Activated T-cell treated with anti-CD3 and anti-CD28 coated beads for 4 hours (primary cell): ENCODE measurements around the gene MEF2D.

Source experiments
- DNase-seq: peaks from one replicate; pipeline ENCODE4 v3.0.0-alpha.2; 2020

Gene MEF2D

DNA sequence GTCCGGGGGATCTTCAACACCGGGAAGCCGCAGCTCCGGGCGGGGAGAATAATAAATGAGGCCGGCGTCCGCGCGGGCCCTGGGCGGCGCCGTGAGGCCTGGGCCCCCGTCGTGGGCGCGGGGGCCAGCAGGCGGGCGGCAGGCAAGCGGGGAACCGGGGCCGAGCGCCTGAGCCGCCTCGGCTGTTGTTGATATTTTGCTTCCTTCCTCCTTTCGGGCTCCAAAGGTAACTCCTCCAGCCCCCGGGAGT lies at the start of gene MEF2D:
Gene MEF2D (minus strand): TSS at position 233 of the 250 bp plus-strand sequence. CDS start 17,483 bp downstream, outside the sequence.
- DNase-seq, result no peak

DNA sequence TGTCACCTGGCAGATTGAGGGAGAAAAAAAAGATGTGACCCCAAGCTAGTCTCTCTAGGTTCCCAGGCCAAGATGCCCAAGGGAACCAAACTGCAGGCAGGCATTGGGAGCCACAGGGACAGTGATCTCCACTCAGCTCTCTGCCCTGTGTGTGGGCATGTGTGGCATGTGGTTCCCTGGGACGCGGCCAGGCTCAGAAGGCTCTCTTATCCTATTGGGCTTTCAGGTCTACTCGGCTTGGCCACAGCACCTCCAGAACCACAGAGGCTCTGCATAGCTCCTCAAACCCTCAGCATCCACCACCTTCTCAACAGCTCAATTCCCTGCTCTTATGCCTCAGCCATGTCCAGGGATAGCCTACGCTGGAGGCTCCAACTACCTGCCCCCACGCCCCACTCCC lies 49.8 kb upstream of the MEF2D start:
- DNase-seq, result no peak

DNA sequence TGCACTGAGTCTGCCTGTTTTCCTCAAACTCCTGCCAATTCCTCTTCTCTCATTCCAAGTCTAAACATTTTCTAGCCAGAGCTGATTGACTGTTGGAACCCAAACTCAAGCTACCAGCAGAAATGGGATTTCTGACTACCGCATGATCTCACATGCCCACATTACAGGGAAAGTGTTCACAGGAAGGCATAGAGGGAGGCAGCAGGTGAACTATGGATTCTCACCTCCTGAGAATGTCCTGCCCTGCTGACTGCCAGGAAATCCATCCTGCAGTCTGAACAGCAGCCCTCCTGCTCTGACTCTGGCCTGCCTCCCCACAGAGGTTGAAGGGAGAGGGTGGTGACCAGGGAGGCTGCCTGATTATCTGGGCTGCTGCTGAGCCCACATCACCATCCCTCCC lies 49.3 kb upstream of the MEF2D start:
- DNase-seq, result no peak

DNA sequence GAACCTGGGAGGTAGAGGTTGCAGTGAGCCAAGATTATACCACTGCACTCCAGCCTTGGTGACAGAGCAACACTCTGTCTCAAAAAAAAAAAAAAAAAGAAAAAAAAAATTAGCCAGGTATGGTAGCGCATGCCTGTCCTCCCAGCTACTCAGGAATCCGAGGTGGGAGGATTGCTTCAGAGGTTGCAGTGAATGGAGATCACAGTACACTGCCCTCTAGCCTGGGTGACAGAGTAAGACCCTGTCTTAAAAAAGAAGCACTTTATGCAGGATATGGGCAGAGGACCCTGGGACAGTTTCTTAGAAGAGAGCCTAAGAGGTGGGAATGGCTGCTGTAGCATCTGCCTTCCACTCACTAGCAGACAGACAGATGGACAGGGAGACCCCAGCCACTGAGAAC lies 48.8 kb upstream of the MEF2D start:
- DNase-seq, result no peak

DNA sequence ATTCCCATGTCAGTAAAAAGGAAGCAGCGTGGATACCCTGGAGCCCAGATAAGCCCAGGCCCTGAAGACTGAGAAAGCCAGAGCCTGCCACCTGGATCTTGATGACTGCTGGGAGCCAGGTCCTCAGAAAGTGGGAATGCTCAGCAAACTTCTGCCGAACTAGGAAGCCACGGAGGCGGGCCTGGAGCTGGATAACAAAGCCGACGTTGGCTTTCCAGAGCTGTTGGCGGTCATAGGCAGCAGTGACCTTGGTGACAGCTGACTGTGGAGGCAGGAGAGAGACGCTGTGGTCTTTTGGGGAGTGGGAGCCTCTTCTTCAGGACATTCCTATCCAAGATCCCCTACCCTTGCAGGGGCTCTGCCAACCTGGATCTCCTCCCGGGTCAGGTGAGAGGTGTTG lies 47.4 kb upstream of the MEF2D start:
- DNase-seq, result no peak

DNA sequence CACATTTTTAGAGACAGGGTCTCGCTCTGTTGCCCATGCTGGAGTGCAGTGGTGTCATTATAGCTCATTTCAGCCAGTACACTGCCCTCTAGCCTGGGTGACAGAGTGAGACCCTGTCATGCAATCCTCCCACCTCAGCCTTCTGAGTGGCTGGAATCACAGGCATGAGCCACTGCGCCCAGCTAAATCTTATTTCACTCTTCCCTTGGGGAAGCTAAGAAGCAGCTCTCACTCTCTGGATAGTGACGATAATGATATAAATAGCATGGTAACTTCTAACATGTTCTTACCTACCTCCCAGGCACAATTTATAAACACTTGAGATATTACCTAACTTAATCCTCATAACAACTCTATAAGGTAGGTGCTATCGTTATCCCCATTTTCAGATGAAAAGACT lies 46.9 kb upstream of the MEF2D start:
- no peak for DNase-seq

DNA sequence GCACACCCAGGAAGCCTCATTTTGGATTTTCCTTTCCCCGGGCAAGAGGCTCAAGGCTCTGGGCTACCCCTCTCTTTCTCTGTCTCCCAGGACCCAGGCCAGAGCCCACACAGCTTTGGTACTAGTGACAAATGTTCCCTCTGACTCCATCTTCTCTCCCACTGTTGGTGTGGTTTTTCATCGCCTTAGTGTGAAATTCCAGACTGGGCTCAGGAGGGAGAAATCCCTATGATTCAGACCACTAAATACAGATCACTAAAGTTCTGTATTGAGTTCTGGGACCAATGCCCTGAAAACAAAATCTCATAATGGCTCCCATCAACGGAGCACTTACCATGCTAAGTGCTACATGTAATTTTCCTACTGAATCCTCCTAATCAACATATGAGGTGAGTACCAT lies 45.7 kb upstream of the MEF2D start:
- DNase-seq, result no peak

DNA sequence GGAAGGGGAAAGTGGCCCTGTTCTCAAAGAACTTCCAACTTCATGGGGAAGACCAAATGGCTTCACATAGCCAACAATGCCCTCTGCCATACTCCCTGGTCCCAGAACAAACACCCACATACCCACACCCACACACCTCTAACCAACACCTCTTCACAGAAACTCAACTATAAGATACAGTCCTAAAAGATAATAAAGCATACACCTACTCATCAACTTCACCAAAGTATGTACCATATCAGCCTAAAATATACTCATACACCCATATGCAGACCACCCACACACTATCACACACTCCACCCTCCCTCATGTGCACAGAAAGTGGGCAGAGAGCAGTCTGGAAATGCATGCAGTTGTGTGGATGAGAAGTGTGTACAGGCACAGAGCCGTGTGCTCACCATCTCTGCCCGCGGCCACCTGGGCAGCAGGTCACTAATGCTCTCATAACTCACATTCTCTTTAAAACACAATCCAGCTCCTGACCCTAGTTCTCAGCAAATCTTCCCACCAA lies 44.1 kb upstream of the MEF2D start:
- no peak for DNase-seq

DNA sequence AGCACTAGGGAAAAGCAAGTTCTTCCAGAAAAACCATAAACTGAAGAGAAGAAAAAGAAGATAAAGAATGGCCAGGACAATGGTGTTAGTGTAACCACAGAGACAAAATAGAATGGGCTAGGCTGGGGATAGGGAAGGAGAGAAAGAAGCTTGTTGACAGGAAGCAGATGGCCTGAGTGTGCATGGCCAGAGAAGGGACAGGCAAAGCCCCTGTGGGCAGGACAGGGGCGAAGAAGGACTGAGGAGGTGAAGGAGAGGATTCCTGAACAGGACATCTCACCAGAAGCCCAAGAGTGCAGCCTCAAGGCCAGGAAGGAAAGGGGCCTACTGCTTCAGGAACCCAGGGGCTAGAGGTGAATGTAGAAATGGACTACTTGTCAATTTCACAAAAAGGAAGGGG lies 42.5 kb upstream of the MEF2D start:
- no peak for DNase-seq

DNA sequence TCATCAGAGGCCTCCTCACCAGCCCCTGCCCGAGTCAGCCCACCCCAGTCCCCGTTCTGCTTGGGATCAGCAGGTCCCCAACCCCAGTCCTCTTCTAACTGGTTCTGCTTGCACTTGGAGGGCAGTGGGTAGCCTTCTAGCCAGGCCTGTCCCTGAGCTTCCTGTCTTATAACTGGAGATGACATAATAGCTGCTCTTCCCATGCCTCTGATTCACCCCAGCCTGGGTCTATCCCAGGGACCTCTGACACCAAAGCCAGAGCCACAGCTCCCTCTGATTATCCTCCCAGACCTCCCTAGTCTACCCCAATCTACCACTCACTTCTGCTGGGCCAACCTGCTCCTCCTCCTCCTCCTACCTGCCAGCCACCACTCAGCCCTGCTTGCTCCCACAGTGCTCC lies 40.4 kb upstream of the MEF2D start:
- DNase-seq, result no peak

DNA sequence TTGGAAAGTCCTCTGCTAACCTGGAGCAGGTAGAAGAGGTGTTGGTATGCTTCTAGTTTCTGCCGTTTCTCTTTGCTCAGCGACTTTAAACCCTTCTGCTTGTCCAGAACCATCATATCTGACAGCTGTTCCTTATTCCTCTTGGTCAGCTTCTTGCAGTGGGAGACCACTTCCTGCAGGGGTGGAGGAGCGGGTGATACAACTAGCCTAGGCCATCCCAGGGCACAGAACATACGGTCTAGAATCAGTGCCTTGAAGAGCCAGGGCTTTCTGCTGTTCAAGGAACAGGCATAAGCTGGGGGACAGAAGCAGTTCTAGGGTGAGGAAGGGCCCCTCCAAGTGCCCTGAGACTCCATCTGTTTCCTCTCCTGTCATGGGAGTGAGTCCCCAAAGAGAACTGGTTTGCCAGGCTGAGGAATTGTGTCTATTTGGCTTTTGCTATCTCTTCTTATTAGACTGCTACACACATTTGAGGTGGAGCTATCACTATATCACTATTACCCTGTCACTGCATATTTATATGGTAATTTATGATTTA lies 39.3 kb upstream of the MEF2D start:
- no peak for DNase-seq

DNA sequence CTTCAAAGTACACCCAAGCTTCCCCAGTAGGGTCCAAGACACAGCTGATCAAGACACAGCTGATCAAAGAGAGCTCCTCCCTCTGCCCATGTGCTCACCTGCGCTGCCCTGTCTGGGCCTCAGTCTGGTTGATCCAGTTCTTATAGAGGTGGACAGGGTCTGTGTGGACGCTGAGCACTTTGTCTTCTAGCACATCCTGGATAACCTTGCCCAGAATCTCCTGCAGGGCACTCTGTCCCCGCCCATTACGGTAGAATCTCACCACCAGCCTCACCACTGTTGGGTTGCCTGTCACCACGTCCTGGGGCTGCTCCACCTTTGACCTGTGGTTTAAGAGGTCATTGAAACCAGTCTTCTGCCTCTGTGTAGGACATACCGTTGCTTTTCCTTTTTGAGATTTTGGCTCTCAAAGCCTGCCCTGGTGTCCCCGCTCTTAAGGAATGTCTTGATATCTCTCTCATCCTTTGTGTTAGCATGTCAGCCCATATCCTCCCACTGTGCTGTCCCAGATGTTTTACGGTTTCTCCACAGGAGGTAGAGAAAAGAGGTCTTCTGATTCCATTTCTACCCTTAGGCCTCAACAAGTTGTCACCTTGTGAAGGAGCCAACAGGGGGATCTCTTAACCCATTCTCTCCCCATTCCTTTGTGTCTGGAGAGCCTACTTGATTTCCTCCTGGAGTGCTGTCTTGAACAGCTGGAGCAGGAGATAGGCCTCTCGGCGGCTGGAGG lies 38.3 kb upstream of the MEF2D start:
- DNase-seq, result no peak

DNA sequence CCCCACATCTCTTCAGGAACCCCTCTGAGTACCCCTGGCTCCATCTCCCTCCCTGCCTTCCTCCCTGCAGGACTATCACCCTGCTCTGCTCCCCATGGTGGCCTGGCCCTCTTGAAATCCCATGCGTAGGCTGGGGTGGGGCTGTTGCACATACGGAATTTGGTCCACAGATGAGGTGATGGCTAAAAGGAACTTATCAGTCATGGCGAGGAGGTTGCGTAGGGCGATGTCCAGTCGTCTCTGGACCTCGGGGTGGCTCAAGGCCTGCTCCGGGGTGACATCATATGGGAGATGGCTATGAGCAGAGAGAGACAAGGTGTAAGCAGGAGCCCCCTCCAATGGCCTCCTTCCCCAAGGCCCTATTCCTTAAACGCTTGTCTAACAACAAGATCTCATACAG lies 36.5 kb upstream of the MEF2D start:
- DNase-seq, result no peak

DNA sequence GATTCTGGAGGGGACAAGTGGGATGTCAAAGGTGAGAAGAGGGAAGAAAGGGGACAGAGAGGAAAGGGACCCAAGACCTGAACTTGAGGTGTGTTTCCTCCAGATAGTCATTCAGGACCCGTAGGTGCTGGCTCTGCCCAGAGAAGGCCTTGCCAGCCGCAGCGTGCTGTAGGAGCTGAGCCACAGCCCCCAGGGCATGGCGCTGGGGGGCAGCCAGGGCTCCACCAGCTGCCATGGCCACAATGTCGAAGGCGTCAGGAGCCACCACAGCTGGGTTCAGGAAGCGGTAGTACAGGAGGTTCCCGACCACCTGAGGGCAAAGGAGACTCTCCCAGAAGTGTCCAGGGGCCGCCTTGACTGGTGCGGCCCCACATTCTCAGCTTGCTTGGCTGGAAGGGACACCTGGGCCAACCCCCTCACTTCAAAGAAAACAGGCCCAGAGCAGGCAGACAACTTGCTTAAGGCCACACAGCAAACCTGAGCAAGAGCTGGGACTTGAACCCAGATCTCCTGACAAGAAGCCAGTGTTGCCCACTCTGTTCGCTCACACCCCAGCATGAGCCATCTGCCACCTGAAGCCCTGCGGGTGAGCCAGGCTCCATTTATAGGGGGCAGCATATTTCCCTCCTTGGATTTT lies 34.0 kb upstream of the MEF2D start:
- DNase-seq, result no peak

DNA sequence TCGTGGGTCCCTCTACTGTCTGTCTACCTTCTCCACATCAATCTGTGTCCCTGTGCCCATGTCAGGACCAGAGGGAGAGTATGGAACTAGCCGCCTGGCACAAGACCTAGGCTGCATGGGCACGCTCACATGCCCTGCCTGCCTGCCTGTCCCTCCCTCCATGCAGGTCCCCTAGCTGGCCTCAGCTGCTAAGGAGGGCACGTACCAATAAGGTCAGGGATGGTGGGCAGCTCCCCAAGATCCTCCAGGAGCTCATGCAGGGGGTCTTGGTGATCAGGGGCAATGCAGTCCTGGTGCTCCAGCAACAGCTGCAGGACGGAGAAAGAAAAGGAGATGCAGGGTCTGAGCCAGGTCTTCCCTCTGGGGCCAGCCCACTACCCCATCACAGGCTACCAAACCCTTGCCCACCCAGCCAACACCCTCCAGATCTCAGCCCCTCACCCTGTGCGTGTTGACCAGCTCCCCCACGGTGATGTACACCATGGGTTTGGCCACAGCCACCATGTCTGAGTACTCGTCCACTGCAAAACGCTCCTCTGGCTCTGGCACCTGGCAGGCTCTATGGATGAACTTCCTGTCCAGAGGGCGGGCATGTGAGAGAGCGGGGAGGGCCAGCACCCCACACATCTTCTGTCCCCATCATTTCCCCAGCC lies 33.1 kb upstream of the MEF2D start:
- no peak for DNase-seq

DNA sequence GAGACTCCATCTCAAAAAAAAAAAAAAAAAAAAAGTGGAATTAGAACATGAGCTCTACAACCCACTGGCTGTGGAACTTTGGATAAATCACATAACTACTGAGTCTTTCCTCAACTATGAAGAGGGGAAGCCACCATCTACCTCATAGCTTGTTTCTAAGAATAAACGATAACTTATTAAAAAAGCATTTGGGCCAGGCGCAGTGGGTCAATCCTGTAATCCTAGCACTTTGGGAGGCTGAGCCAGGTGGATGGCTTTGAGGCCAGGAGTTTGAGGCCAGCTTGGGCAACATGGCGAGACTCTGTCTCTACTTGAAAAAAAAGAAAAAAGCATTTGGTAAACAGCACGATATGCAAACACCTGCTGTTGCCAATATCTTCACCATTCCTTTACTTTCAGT lies 31.8 kb upstream of the MEF2D start:
- no peak for DNase-seq

DNA sequence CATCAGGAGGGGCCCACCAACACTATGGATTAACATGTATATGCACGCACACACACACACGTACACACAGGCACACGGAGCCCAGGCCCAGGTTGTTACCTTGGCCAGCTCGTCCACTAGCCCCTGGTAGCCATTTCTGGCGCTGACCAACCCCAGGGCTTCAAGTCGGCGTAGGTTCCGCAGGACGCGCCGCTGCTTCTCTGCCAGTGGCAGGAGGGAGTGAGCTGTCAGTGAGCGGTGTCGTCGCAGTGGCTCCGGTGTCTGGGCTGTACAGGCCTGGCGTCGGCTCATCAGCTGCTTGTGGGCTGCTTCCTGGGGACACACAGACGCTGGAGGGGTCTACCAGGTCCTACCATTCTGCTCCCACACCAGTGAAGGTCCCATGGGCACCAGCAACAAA lies 29.4 kb upstream of the MEF2D start:
- no peak for DNase-seq

DNA sequence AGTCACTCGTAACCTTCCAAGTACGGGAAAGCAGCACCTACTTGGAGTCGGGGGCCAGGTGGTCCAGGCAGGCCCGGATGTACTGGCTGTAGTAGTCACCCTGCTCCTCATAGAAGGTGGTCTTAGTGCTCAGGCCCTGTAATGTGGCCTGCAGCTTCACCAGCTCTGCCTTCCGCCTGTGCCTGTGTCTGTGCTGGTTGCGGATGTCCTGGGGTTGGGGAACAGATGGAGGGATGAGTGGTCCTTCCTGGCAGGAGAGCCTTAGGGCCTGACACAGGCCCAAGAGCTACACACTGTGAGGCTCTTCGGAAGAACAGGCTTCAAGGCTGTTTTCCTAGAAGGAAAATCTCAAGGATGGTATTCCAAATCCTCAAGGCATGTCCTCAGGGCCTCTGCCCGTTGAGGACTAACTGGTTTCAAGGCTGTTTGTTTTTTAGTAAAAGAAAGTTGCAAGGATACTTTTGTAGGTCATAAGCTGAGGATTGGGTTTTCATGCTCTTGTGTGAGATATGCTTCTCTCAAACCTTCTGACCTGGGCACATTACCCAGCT lies 28.4 kb upstream of the MEF2D start:
- no peak for DNase-seq

DNA sequence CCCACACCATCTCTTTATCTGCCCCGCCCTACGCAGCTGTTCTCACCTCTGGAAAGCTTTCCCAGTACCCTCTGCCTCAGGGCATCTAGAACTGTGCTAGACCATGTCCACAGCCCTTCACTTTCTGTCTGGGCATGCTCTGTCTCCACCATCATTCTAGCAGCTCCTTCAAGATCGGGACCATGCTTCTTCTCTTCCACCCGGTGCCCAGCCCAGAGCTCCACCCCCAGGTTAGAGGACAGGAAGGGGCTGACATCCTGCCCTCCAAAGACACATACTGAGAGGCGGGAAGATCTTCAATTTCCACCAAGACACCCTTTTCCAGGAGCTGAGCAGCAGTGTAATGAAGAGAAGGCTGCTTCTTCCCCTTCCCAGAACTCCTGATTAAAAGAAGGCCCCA lies 27.7 kb upstream of the MEF2D start:
- DNase-seq, result no peak

DNA sequence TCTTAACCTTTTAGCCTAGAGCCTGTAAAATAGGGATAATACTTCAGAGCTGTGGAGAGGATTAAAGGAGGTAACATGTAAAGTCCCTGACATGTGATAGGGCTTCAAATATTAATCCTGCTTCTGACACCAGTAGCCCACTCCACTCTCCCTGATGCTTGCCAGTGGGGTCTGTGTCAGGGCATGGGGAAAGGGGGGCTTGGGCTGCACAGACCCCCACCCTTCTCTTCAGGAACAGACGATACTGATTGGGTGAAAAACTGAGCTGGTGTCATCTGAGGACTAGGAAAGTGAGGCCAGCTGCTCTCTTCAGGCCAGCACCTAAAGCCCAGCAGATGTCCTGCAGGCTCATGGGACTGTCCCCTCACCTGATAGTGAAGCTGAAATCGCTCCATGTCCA lies 27.0 kb upstream of the MEF2D start:
- DNase-seq, result no peak

DNA sequence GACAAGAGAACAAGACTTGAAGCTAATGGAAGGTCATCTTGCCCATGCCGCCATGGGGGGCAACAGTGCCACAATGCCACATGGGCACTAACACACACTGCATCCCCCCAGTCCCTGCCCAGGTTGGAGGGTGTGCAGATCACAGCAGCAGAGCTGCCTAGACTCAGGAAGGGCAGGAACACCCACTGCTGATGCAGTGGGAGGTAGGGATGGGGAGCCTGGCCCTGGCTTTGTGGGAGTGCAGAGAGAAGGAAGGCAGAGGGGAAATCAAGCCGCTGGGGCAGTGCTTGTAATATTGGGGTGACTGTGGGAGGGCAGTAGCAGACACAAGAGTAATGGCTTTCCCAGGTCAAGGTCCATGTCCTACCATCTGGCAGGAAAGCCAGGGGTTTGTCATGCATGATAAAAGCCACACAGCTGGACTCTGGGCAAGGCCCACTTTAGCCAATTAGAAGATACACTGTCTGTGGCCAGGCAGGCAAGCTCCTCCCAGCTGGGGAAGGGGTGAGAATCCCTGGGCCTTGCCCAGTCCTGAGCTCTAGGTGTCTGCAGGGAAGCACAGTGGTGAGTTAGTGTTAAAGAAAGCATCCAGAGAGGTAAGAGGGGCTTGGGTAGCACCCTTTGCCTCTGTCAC lies 25.4 kb upstream of the MEF2D start:
- no peak for DNase-seq

DNA sequence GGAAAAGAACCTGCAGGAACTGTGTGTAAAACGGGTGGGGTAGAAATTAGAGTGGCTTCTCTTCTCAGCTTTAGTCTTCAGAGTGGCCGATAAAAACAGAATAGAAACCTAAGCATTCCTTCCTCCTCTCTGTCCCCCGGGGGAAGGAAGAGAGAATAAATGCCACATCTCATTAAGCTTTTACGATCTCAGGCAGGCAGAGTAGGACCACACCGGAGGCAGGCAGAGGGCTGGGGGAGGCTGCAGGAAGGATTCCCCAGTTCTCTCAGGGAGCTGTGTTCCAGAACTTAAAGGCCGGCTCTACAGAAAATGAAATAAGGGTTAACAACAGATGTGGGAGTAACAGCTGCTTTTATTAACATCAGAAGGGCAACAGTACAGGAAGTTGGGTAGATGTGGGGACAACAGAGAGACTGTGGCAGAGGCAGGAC lies 24.5 kb upstream of the MEF2D start:
- DNase-seq, result no peak

DNA sequence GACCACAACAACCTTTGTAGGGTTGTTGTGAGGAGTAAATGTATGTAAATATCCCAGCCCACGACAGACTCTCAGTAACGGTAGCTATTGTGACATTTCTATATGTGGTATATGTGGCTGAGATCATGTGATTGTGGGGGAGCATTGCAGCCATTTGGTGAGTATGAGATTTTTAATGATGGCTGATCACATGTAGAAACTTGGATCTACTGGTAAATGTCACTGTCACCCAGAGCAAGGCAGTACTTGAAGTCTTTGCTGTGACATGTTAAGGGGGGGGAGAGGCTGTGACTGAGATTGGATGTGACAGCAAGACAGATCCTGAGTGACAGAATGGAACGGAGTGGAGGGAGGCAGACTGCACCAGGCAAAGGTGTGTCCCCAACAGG lies 23.9 kb upstream of the MEF2D start:
- no peak for DNase-seq
